Measurements from ENCODE around the gene SNX19. TPM values are rescaled to one million over a fixed set of nuclear protein-coding genes. Genes with fewer than 3 reads are reported as not detected.

Gene SNX19
- total RNA-seq, 1 donor from 2014 or later = 45.6 TPM

GRCh38 chr11:130909650-130910049 is 6.6 kb downstream of the SNX19 start:
- Histone ChIP-seq H3K27me3 (ENCODE audit: insufficient read depth, low read length) (no peaks in the 10 kb centered on the region), H3K4me3 (ENCODE audit: insufficient read depth, low read depth, low read length) (no peak overlapping the region), H3K79me2 (ENCODE audit: insufficient read depth, low read length) (peaks cover 44% of the 10 kb centered on the region), H3K9me3 (ENCODE audit: insufficient read depth, low read depth, low read length) (no peaks in the 10 kb centered on the region), H3K9ac (ENCODE audit: low read length) (peak overlapping the region; percentile 30), H3K4me2 (ENCODE audit: low read length) (peak overlapping the region; percentile 58), H4K20me1 (ENCODE audit: insufficient read depth, low read length) (no peaks in the 10 kb centered on the region), H3K27ac (ENCODE audit: low read depth, low read length) (peak overlapping the region; percentile 68), H3K4me1 (ENCODE audit: insufficient read depth, low read length) (peaks cover 24% of the 10 kb centered on the region), H3K36me3 (ENCODE audit: insufficient read depth, low read length) (peaks cover 50% of the 10 kb centered on the region), H2AFZ (ENCODE audit: low read depth, low read length) (no peak overlapping the region)
- peak overlapping the region; percentile 88 for H3K27ac Mint-ChIP-seq (ENCODE audit: unreplicated experiment)
- peaks cover 20% of the 10 kb centered on the region for H3K36me3 Mint-ChIP-seq (ENCODE audit: low read depth, unreplicated experiment)
- H3K9me3 Mint-ChIP-seq (ENCODE audit: unreplicated experiment) = no peaks in the 10 kb centered on the region
- H3K27me3 Mint-ChIP-seq (ENCODE audit: low read depth, unreplicated experiment) = no peaks in the 10 kb centered on the region
- TF ChIP-seq EZH2 (IDR thresholded peaks at IDR 0.05; ENCODE audit: insufficient read depth, low read length) = no peak
- H3K4me3 Mint-ChIP-seq (ENCODE audit: unreplicated experiment) = no peak overlapping the region
- FAIRE-seq (no peak), DNase-seq (ENCODE audit: low read depth) (peak; percentile 86)
- H3K4me1 Mint-ChIP-seq (ENCODE audit: low read depth, unreplicated experiment) = peaks cover 31% of the 10 kb centered on the region

- peak overlapping the region; percentile 34 for H3K4me3 Mint-ChIP-seq (ENCODE audit: unreplicated experiment)
- TF ChIP-seq EZH2 (IDR thresholded peaks at IDR 0.05; ENCODE audit: insufficient read depth, low read length) (no peak), CTCF (IDR thresholded peaks at IDR 0.05; ENCODE audit: insufficient read depth, low read depth, low read length) (no peak)
- H3K4me3 ChIP-seq (ENCODE audit: insufficient read depth, low read depth, low read length) = no peak overlapping the region
- peak overlapping the region; percentile 58 for H3K4me2 ChIP-seq (ENCODE audit: low read length)
- FAIRE-seq = peak; percentile 85
- H3K27ac ChIP-seq (ENCODE audit: low read depth, low read length) = peak overlapping the region; percentile 68
- peaks cover 38% of the 10 kb centered on the region for H3K79me2 ChIP-seq (ENCODE audit: insufficient read depth, low read length)
- H3K4me1 Mint-ChIP-seq (ENCODE audit: low read depth, unreplicated experiment) = peaks cover 31% of the 10 kb centered on the region
- peaks cover 19% of the 10 kb centered on the region for H3K36me3 Mint-ChIP-seq (ENCODE audit: low read depth, unreplicated experiment)
- H3K27me3 Mint-ChIP-seq (ENCODE audit: low read depth, unreplicated experiment) = no peaks in the 10 kb centered on the region
- peak overlapping the region; percentile 88 for H3K27ac Mint-ChIP-seq (ENCODE audit: unreplicated experiment)
- H3K27me3 ChIP-seq (ENCODE audit: insufficient read depth, low read length) = no peaks in the 10 kb centered on the region
- H3K9me3 Mint-ChIP-seq (ENCODE audit: unreplicated experiment) = peaks cover under 1% of the 10 kb centered on the region
- peak; percentile 90 for DNase-seq (ENCODE audit: low read depth)
- H2AFZ ChIP-seq (ENCODE audit: low read depth, low read length) = no peak overlapping the region
- H3K36me3 ChIP-seq (ENCODE audit: insufficient read depth, low read length) = peaks cover 50% of the 10 kb centered on the region
- peaks cover 24% of the 10 kb centered on the region for H3K4me1 ChIP-seq (ENCODE audit: insufficient read depth, low read length)
- no peaks in the 10 kb centered on the region for H3K9me3 ChIP-seq (ENCODE audit: insufficient read depth, low read depth, low read length)
- H4K20me1 ChIP-seq (ENCODE audit: insufficient read depth, low read length) = no peaks in the 10 kb centered on the region
- H3K9ac ChIP-seq (ENCODE audit: low read length) = peak overlapping the region; percentile 30
These were observed 7.3 kb downstream of the SNX19 start for GRCh38 chr11:130908770-130909625.

GRCh38 chr11:130908061-130908460 is 8.2 kb downstream of the SNX19 start:
- no peak for TF ChIP-seq CTCF (IDR thresholded peaks at IDR 0.05; ENCODE audit: insufficient read depth, low read depth, low read length)
- TF ChIP-seq EZH2 (IDR thresholded peaks at IDR 0.05; ENCODE audit: insufficient read depth, low read length) = no peak
- Histone ChIP-seq H3K4me2 (ENCODE audit: low read length) (peak overlapping the region; percentile 58), H3K36me3 (ENCODE audit: insufficient read depth, low read length) (peaks cover 49% of the 10 kb centered on the region), H3K27me3 (ENCODE audit: insufficient read depth, low read length) (no peaks in the 10 kb centered on the region), H3K9me3 (ENCODE audit: insufficient read depth, low read depth, low read length) (no peaks in the 10 kb centered on the region), H2AFZ (ENCODE audit: low read depth, low read length) (no peak overlapping the region), H3K4me3 (ENCODE audit: insufficient read depth, low read depth, low read length) (no peak overlapping the region), H3K4me1 (ENCODE audit: insufficient read depth, low read length) (peaks cover 24% of the 10 kb centered on the region), H3K79me2 (ENCODE audit: insufficient read depth, low read length) (peaks cover 29% of the 10 kb centered on the region), H4K20me1 (ENCODE audit: insufficient read depth, low read length) (no peaks in the 10 kb centered on the region), H3K9ac (ENCODE audit: low read length) (peak overlapping the region; percentile 6), H3K27ac (ENCODE audit: low read depth, low read length) (peak overlapping the region; percentile 68)
- H3K36me3 Mint-ChIP-seq (ENCODE audit: low read depth, unreplicated experiment) = peaks cover 22% of the 10 kb centered on the region
- H3K27me3 Mint-ChIP-seq (ENCODE audit: low read depth, unreplicated experiment) = no peaks in the 10 kb centered on the region
- H3K4me1 Mint-ChIP-seq (ENCODE audit: low read depth, unreplicated experiment) = peaks cover 27% of the 10 kb centered on the region
- DNase-seq (ENCODE audit: low read depth) (no peak), FAIRE-seq (no peak)
- peak overlapping the region; percentile 88 for H3K27ac Mint-ChIP-seq (ENCODE audit: unreplicated experiment)
- no peak overlapping the region for H3K4me3 Mint-ChIP-seq (ENCODE audit: unreplicated experiment)
- H3K9me3 Mint-ChIP-seq (ENCODE audit: unreplicated experiment) = peaks cover 1% of the 10 kb centered on the region

Measured in astrocyte (in vitro differentiated cells and primary cell).